K562 (cell line): ENCODE measurements around the gene ALKBH3. TPM values are rescaled to one million over a fixed set of nuclear protein-coding genes. Genes with fewer than 3 reads are reported as not detected.

Experiments used
- ATAC-seq: fragments of 200-7000 bp; cut with Tn5 transposase; 3 replicates; pipeline ENCODE4 v1.9.1; 2020; ENCODE audit warnings: moderate library complexity
- BruUV-seq: library from RNA; stranded (reverse); fragments of 400-500 nt; replicated peaks from 2 replicates; lab custom pipeline; 2021; lab: Mats Ljungman, UMichigan
- CTCF ChIA-PET: fragments of 300-600 bp; formaldehyde crosslinking; extraction: SDS; loops from one replicate; lab custom pipeline; 2021; ENCODE audit warnings: low intra/inter-chr PET ratio; lab: Yijun Ruan, JAX
- POLR2A ChIA-PET: fragments of 300-600, 350-650 bp; sonication (Branson Sonifier 250); formaldehyde crosslinking; extraction: SDS; loops from one replicate; lab custom pipeline; 2021; ENCODE audit warnings: antibody characterized with exemption, inconsistent platforms; lab: Yijun Ruan, JAX
- DNase-seq, 4 experiments: peaks; one replicate each; pipeline versions ENCODE4 v3.0.0 to v3.0.0-alpha.2; 2011 to 2018; ENCODE audit warnings: low spot score in 3 of 4, mixed read lengths in 3 of 4; ENCODE audit errors: extremely low read depth in 1 of 4
- FAIRE-seq: peaks from 2 replicates; lab custom pipeline; 2011; peaks lifted over from hg19 to GRCh38; lab: Jason Lieb, UNC
- H2AFZ ChIP-seq: 2 replicates; pipeline ENCODE4 v1.6.0; 2011; ENCODE audit warnings: low read depth, low read length, control low read depth, inconsistent platforms
- H3K27ac ChIP-seq: fragments of 200-600 bp; 3 replicates; pipeline ENCODE4 v1.8.0; 2011; ENCODE audit warnings: low read depth, mild to moderate bottlenecking, control low read depth, inconsistent platforms, low read length, moderate library complexity, mixed read lengths; ENCODE audit errors: extremely low read depth
- H3K27me3 ChIP-seq, 2 experiments: fragments of 300-600 bp in 1 of 2; 2 replicates in 1 of 2; 3 replicates in 1 of 2; pipeline versions ENCODE4 v1.6.0 to v1.8.0; 2011; ENCODE audit warnings: inconsistent platforms in 2 of 2, low read length in 2 of 2, mild to moderate bottlenecking in 1 of 2, mixed read lengths in 1 of 2, moderate library complexity in 1 of 2; ENCODE audit not compliant: control insufficient read depth in 2 of 2, insufficient read depth in 2 of 2
- H3K36me3 ChIP-seq: fragments of 300-600 bp; 3 replicates; pipeline ENCODE4 v1.8.0; 2011; ENCODE audit warnings: mild to moderate bottlenecking, low read length, inconsistent platforms; ENCODE audit not compliant: control insufficient read depth, insufficient read depth
- H3K4me1 ChIP-seq, 2 experiments: fragments of 200-600 bp in 1 of 2; replicated peaks in 1 of 2; 2 replicates in 1 of 2; 3 replicates in 1 of 2; pipeline versions ENCODE4 v1.5.1 to v1.8.0; 2011; ENCODE audit warnings: inconsistent platforms in 2 of 2, low read length in 2 of 2, mild to moderate bottlenecking in 1 of 2, mixed read lengths in 1 of 2, moderate library complexity in 1 of 2; ENCODE audit not compliant: control insufficient read depth in 2 of 2, insufficient read depth in 2 of 2
- H3K4me2 ChIP-seq: 2 replicates; pipeline ENCODE4 v1.6.1; 2011; ENCODE audit warnings: low read length, control low read depth, inconsistent platforms, mixed read lengths; ENCODE audit not compliant: insufficient read depth
- H3K4me3 ChIP-seq: fragments of 200-600 bp; sonication (generic), shearing (Covaris generic); 2 replicates; pipeline ENCODE4 v1.5.1; 2016; ENCODE audit warnings: control low read depth, inconsistent platforms
- H3K79me2 ChIP-seq: fragments of 200-600 bp; 3 replicates; pipeline ENCODE4 v1.8.0; 2011; ENCODE audit warnings: low read length, inconsistent platforms; ENCODE audit not compliant: control insufficient read depth, insufficient read depth
- H3K9ac ChIP-seq, 2 experiments: 2 replicates each; pipeline versions ENCODE4 v1.6.0 to v1.6.1; 2011; ENCODE audit warnings: low read depth in 2 of 2, low read length in 2 of 2, control low read depth in 1 of 2, inconsistent platforms in 1 of 2, mild to moderate bottlenecking in 1 of 2, mixed read lengths in 1 of 2; ENCODE audit not compliant: insufficient read depth in 1 of 2
- H3K9me1 ChIP-seq: one replicate; pipeline ENCODE4 v1.6.0; 2011; ENCODE audit warnings: inconsistent platforms, mild to moderate bottlenecking, low read length, moderate library complexity; ENCODE audit not compliant: control insufficient read depth, insufficient read depth
- H3K9me3 ChIP-seq: replicated peaks from 2 replicates; pipeline ENCODE4 v1.5.1; 2011; ENCODE audit warnings: low read depth, low read length, inconsistent platforms; ENCODE audit not compliant: control insufficient read depth, insufficient read depth
- H4K20me1 ChIP-seq: replicated peaks from 2 replicates; pipeline ENCODE4 v1.6.1; 2011; ENCODE audit warnings: low read length, inconsistent platforms, mixed read lengths; ENCODE audit not compliant: control insufficient read depth, insufficient read depth
- HNRNPUL1 ChIP-seq: fragments of 200-400 bp; formaldehyde crosslinking; IDR thresholded peaks from 2 replicates; pipeline ENCODE4 v1.6.1; 2017; ENCODE audit warnings: low read length
- POLR2H ChIP-seq: IDR thresholded peaks from 2 replicates; pipeline ENCODE4 v1.6.1; 2016; ENCODE audit warnings: missing genetic modification characterization, low read depth, mild to moderate bottlenecking, control low read depth, missing compliant biosample characterization, moderate library complexity
- RAD51 ChIP-seq: fragments of 450-650 bp; IDR thresholded peaks from 2 replicates; pipeline ENCODE4 v1.7.1; 2016; ENCODE audit warnings: low read depth, mild to moderate bottlenecking, borderline replicate concordance
- ZNF436 ChIP-seq: fragments of 250-450, 450-650 bp; sonication (Bioruptor Pico); formaldehyde crosslinking; IDR thresholded peaks from 2 replicates; pipeline ENCODE4 v1.7.0; 2020; ENCODE audit warnings: mild to moderate bottlenecking
- ZNF76 ChIP-seq: fragments of 250-450 bp; sonication (Bioruptor Pico); IDR thresholded peaks from 2 replicates; pipeline ENCODE4 v1.4.0; 2020; ENCODE audit warnings: mild to moderate bottlenecking, moderate library complexity, borderline replicate concordance
- WGBS: fragments of 100-300 bp; shearing (Covaris generic); methylation state at CpG from one replicate; pipeline ENCODE4 v1.1.6; 2016; ENCODE audit warnings: low coverage, mixed read lengths; ENCODE audit not compliant: insufficient coverage; ENCODE audit errors: missing lambda C conversion rate; 5-methylcytosine and 5-hydroxymethylcytosine counted together
- in situ Hi-C: fragments of 300-500 bp; cut with MboI; formaldehyde crosslinking; loops from 4 replicates; pipeline ENCODE4 v1.15.0; 2018; ENCODE audit warnings: inconsistent platforms, mixed read lengths
- intact Hi-C: fragments of 100-400 bp; cut with micrococcal nuclease; formaldehyde crosslinking; loops from 2 replicates; pipeline ENCODE4 v1.14.2; 2022
- polyA plus RNA-seq, 8 experiments: library from polyadenylated mRNA; depleted of rRNA in 4 of 8; stranded (reverse) in 5 of 8; unstranded in 3 of 8; fragments of >200 nt; fragmentation: Nextera tagmentation in 2 of 8; fragmentation: Illumina TruSeq in 1 of 8; extraction: Ambion mirVana in 2 of 8; extraction: Trizol in 1 of 8; gene quantifications; 2 replicates each; pipeline versions ENCODE4 v1.2.1 to v1.2.3, GENCODE V29; 2011 to 2014; ENCODE audit warnings: inconsistent platforms in 1 of 8, missing spikeins in 1 of 8
- total RNA-seq, 7 experiments: library from RNA; depleted of rRNA in 6 of 7; stranded (reverse); fragments of >200 nt in 6 of 7; fragmentation: Illumina TruSeq in 2 of 7; extraction: Trizol in 2 of 7; gene quantifications; 2 replicates each; pipeline versions ENCODE4 v1.2.1 to v1.2.3, GENCODE V29; 2011 to 2021; ENCODE audit warnings: low replicate concordance in 1 of 7
- TF ChIP-seq, protein P1 (sequence below): sonication (generic); IDR thresholded peaks from 2 replicates; pipeline ENCODE4 v1.6.1; 2016
- TF ChIP-seq, protein P2 (sequence below): sonication (generic); formaldehyde crosslinking; IDR thresholded peaks from 2 replicates; pipeline ENCODE4 v1.8.1; 2022; ENCODE audit warnings: missing genetic modification reagents

ALKBH3 gene
- total and polyA plus RNA-seq, 9 of the 15 experiments (the other 6 are each of a cell fraction or from before 2014, with no cell fraction given): 16.0 to 49.9 (median 36.5) TPM

DNA sequence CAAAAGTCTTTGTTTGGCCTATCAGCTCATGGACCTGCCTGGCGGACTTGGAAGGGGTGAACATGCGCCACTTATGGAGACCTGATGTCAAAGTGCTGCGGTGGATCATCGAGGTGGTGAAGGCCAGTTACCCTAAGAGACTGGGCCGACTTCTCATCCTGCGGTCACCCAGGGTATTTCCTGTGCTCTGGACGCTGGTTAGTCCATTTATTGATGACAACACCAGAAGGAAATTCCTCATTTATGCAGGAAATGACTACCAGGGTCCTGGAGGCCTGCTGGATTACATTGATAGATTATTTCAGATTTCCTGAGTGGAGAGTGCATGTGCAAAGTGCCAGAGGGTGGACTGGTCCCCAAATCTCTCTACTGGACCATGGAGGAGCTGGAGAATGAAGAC lies 17.9 kb downstream of the ALKBH3 start:
- BruUV-seq: no TSS peak
- intact Hi-C loops: no loop called here
- no peak overlapping the region for H3K27ac ChIP-seq
- in situ Hi-C loops: loop anchor here (5.0 kb wide), 1 partner anchor 144 kb away; no protein-coding TSS in a partner anchor
- H3K4me1 ChIP-seq: no peaks in the 10 kb centered on the region
- no peak overlapping the region for H2AFZ ChIP-seq
- no peaks in the 10 kb centered on the region; a peak in 1 of 5 replicates for H3K27me3 ChIP-seq
- no peak overlapping the region for H3K4me3 ChIP-seq
- ATAC-seq (no peak), FAIRE-seq (no peak), DNase-seq (no peak)
- no peak overlapping the region for H3K4me2 ChIP-seq
- no peaks in the 10 kb centered on the region for H3K79me2 ChIP-seq
- POLR2A ChIA-PET: interaction anchor here (0.6 to 0.8 kb wide), 2 partner anchors 186 to 359 kb away, joined by 3 to 4 read pairs; no protein-coding TSS in a partner anchor
- H3K9ac ChIP-seq: no peak overlapping the region
- no peaks in the 10 kb centered on the region; the same call in 1 of the 2 replicates for H3K9me3 ChIP-seq
- H3K36me3 ChIP-seq: peaks cover 34% of the 10 kb centered on the region; the same call in 2 of the 3 replicates
- no peaks in the 10 kb centered on the region for H4K20me1 ChIP-seq
- CTCF ChIA-PET: no interaction called here
- no peaks in the 10 kb centered on the region for H3K9me1 ChIP-seq
- 61% methylated on average over 7 of the region's 7 CpGs for WGBS
- TF ChIP-seq ZNF76 (CRISPR knock-in tag) (no peak), ZNF436 (CRISPR knock-in tag) (no peak), POLR2H (tag) (no peak), HNRNPUL1 (no peak), RAD51 (no peak)
- TF ChIP-seq, protein P1, sequence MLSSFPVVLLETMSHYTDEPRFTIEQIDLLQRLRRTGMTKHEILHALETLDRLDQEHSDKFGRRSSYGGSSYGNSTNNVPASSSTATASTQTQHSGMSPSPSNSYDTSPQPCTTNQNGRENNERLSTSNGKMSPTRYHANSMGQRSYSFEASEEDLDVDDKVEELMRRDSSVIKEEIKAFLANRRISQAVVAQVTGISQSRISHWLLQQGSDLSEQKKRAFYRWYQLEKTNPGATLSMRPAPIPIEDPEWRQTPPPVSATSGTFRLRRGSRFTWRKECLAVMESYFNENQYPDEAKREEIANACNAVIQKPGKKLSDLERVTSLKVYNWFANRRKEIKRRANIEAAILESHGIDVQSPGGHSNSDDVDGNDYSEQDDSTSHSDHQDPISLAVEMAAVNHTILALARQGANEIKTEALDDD: no peak
- TF ChIP-seq, protein P2, sequence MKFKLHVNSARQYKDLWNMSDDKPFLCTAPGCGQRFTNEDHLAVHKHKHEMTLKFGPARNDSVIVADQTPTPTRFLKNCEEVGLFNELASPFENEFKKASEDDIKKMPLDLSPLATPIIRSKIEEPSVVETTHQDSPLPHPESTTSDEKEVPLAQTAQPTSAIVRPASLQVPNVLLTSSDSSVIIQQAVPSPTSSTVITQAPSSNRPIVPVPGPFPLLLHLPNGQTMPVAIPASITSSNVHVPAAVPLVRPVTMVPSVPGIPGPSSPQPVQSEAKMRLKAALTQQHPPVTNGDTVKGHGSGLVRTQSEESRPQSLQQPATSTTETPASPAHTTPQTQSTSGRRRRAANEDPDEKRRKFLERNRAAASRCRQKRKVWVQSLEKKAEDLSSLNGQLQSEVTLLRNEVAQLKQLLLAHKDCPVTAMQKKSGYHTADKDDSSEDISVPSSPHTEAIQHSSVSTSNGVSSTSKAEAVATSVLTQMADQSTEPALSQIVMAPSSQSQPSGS (CRISPR knock-in tag): no peak
